ENCODE measurements around the gene GLI3.

GLI3 gene

DNA sequence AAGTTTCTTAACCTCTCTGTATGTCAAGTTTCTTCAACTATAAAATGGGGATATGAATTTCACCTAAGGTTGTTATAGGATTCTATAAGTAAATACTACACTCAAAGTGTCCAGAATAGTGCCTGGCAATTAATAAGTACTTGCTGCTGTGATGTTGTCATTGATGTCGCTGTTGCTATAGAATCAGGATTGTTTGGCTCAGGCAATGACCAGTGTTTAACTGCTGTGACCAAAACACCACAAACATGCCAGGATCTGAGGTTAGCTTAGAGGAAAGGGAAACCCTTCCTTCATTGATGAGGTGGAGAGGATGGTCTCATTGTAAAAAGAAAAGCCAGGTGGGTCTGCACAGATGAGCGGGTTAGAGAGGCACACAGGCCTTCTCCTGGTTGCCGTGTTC is 311.1 kb downstream of the GLI3 start:
- TF ChIP-seq FOXP2 (optimal IDR thresholded peaks at IDR 0.05; ENCODE audit: borderline replicate concordance, extremely low read depth, extremely low read length, insufficient read depth) (no peak), TAF1 (IDR thresholded peaks at IDR 0.05; ENCODE audit: borderline replicate concordance, insufficient read depth, low read length) (no peak), SIN3A (IDR thresholded peaks at IDR 0.05; ENCODE audit: borderline replicate concordance, insufficient read depth, low read length) (no peak), POLR2AphosphoS5 (IDR thresholded peaks at IDR 0.05; ENCODE audit: low read depth, low read length) (no peak)
- TF ChIP-seq, protein P1, sequence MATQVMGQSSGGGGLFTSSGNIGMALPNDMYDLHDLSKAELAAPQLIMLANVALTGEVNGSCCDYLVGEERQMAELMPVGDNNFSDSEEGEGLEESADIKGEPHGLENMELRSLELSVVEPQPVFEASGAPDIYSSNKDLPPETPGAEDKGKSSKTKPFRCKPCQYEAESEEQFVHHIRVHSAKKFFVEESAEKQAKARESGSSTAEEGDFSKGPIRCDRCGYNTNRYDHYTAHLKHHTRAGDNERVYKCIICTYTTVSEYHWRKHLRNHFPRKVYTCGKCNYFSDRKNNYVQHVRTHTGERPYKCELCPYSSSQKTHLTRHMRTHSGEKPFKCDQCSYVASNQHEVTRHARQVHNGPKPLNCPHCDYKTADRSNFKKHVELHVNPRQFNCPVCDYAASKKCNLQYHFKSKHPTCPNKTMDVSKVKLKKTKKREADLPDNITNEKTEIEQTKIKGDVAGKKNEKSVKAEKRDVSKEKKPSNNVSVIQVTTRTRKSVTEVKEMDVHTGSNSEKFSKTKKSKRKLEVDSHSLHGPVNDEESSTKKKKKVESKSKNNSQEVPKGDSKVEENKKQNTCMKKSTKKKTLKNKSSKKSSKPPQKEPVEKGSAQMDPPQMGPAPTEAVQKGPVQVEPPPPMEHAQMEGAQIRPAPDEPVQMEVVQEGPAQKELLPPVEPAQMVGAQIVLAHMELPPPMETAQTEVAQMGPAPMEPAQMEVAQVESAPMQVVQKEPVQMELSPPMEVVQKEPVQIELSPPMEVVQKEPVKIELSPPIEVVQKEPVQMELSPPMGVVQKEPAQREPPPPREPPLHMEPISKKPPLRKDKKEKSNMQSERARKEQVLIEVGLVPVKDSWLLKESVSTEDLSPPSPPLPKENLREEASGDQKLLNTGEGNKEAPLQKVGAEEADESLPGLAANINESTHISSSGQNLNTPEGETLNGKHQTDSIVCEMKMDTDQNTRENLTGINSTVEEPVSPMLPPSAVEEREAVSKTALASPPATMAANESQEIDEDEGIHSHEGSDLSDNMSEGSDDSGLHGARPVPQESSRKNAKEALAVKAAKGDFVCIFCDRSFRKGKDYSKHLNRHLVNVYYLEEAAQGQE (IDR thresholded peaks at IDR 0.05; ENCODE audit: insufficient read depth in 1 of 2, low read depth in 2 of 2, low read length in 2 of 2): no peak

DNA sequence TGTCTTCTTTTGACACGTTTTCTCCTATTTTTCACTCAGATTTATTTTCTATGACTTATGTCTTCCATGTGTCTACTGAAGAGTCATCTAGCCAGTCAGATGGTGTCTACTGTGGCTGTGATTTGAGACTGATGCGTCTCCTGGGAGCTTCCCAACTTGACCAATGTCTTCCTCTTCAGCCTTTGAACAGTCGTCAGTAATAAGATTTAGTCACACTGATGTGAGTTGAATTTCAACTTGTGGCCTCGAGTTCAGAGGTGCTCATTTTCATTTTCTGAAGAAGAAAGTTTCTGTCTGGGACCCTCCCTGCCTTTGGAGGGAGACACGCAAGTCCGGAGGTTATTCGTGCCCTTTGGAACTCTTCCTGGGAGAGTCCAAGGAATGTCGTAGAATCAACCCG is 312.2 kb downstream of the GLI3 start:
- TF ChIP-seq FOXP2 (optimal IDR thresholded peaks at IDR 0.05; ENCODE audit: borderline replicate concordance, extremely low read depth, extremely low read length, insufficient read depth): no peak
- TF ChIP-seq TAF1 (IDR thresholded peaks at IDR 0.05; ENCODE audit: borderline replicate concordance, insufficient read depth, low read length): no peak
- TF ChIP-seq POLR2AphosphoS5 (IDR thresholded peaks at IDR 0.05; ENCODE audit: low read depth, low read length): no peak
- no peak for TF ChIP-seq SIN3A (IDR thresholded peaks at IDR 0.05; ENCODE audit: borderline replicate concordance, insufficient read depth, low read length)
- TF ChIP-seq, protein P1 (IDR thresholded peaks at IDR 0.05; ENCODE audit: insufficient read depth in 1 of 2, low read depth in 2 of 2, low read length in 2 of 2): no peak

GRCh38 chr7:41922373-41922772 is 314.6 kb downstream of the GLI3 start:
- TF ChIP-seq FOXP2 (optimal IDR thresholded peaks at IDR 0.05; ENCODE audit: borderline replicate concordance, extremely low read depth, extremely low read length, insufficient read depth) (no peak), POLR2AphosphoS5 (IDR thresholded peaks at IDR 0.05; ENCODE audit: low read depth, low read length) (no peak), SIN3A (IDR thresholded peaks at IDR 0.05; ENCODE audit: borderline replicate concordance, insufficient read depth, low read length) (no peak), TAF1 (IDR thresholded peaks at IDR 0.05; ENCODE audit: borderline replicate concordance, insufficient read depth, low read length) (no peak)
- TF ChIP-seq, protein P1 (IDR thresholded peaks at IDR 0.05; ENCODE audit: insufficient read depth in 1 of 2, low read depth in 2 of 2, low read length in 2 of 2): no peak

GRCh38 chr7:41921453-41921981 is 315.5 kb downstream of the GLI3 start:
- TF ChIP-seq FOXP2 (optimal IDR thresholded peaks at IDR 0.05; ENCODE audit: borderline replicate concordance, extremely low read depth, extremely low read length, insufficient read depth) (no peak), POLR2AphosphoS5 (IDR thresholded peaks at IDR 0.05; ENCODE audit: low read depth, low read length) (no peak), TAF1 (IDR thresholded peaks at IDR 0.05; ENCODE audit: borderline replicate concordance, insufficient read depth, low read length) (no peak), SIN3A (IDR thresholded peaks at IDR 0.05; ENCODE audit: borderline replicate concordance, insufficient read depth, low read length) (no peak)
- TF ChIP-seq, protein P1 (IDR thresholded peaks at IDR 0.05; ENCODE audit: insufficient read depth in 1 of 2, low read depth in 2 of 2, low read length in 2 of 2): no peak

GRCh38 chr7:41918597-41918996 is 318.4 kb downstream of the GLI3 start:
- TF ChIP-seq TAF1 (IDR thresholded peaks at IDR 0.05; ENCODE audit: borderline replicate concordance, insufficient read depth, low read length) (no peak), FOXP2 (optimal IDR thresholded peaks at IDR 0.05; ENCODE audit: borderline replicate concordance, extremely low read depth, extremely low read length, insufficient read depth) (no peak), POLR2AphosphoS5 (IDR thresholded peaks at IDR 0.05; ENCODE audit: low read depth, low read length) (no peak), SIN3A (IDR thresholded peaks at IDR 0.05; ENCODE audit: borderline replicate concordance, insufficient read depth, low read length) (no peak)
- TF ChIP-seq, protein P1 (IDR thresholded peaks at IDR 0.05; ENCODE audit: insufficient read depth in 1 of 2, low read depth in 2 of 2, low read length in 2 of 2): no peak
